Right renal pelvis (tissue), 4 donors: Measurements from ENCODE around the gene IGFBP3. TPM values are rescaled to one million over a fixed set of nuclear protein-coding genes. Genes with fewer than 3 reads are reported as not detected.

Experiments used
- DNase-seq, 4 donors: peaks; one replicate each; pipeline ENCODE4 v3.0.0-alpha.2; 2013; ENCODE audit warnings: low read depth in 4 of 4, low spot score in 3 of 4, missing footprints in 1 of 4
- polyA plus RNA-seq, 4 donors: library from polyadenylated mRNA; unstranded; fragments of 120-200 nt; gene quantifications; one replicate each; pipeline ENCODE4 v1.2.1, GENCODE V29; 2013; ENCODE audit not compliant: insufficient read length in 4 of 4

Gene IGFBP3
- polyA plus RNA-seq, 4 donors, result 76.0 to 117 (median 110) TPM

DNA sequence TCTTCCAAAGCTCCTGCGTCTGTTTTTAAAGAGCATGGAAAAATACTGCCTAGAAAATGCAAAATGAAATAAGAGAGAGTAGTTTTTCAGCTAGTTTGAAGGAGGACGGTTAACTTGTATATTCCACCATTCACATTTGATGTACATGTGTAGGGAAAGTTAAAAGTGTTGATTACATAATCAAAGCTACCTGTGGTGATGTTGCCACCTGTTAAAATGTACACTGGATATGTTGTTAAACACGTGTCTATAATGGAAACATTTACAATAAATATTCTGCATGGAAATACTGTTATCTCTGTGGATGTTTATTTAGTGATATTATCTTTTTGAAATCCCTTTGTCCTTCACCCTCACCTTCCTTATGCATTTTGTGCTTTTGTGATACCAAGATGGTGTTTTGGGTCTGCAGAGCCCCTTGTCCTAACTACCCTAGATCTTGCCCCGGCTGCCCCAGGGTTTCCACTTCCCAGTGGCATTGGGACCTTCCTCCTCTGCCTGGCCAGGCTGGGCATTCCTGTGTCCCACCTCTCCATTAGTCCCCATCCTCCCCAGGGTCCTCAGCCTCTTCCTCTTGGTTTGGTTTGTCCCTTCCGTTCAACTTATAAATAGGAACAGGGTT lies 27.6 kb downstream of the IGFBP3 start:
- DNase-seq, result no peak

DNA sequence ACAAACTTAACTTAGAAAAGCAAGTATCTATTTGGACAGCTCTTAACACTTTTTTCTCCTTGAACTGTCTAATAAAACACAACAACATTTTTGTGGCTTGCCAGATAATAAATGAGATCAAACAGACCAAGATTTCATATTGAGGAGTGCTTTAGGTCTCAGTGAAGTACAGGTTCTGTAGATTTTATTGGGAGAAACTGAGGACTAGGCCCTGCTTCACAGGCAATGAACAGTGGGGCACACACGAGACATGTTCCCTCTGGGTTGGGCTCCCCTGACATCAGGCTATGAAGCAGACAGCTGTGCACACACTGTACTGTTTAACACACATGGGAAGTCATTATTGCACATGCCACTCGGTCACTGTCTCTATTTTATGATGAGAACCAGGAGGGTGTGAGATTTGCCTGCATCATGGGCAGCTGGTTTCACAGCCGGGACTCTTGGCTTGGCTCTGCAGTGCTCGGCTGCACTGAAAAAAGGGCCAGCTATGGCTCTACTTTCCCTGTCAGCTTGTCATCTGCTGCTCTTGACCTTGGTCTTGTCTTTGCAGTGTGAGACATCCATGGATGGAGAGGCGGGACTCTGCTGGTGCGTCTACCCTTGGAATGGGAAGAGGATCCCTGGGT lies 28.6 kb downstream of the IGFBP3 start:
- no peak for DNase-seq

- no peak for DNase-seq
These were observed 29.3 kb downstream of the IGFBP3 start for GRCh38 chr7:45891462-45892402.

DNA sequence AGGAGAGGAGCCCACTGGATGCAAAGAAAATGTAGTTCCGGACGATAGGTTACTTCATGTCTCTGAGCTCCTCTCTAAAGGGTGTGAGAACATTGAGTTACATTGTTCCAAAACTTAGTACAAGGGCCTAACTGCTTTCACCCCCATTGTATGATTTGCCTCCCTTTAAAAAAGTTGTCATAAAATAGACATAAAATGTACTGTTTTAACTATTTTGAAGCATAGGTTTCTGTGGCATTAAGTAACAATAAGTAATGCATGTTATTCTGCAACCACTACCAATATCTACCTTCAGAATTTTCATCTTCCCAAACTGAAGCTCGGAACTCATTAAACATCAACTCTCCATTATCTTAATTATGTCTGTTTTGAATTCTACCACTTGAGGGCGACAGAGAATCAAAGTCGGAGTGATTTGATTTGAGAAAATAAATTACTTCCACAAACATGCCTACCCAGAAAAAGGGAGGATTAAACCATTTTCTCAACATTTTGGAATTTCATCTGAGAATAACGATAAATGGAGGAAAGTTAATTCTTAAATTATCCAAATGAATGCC lies 30.1 kb downstream of the IGFBP3 start:
- DNase-seq, result no peak

DNA sequence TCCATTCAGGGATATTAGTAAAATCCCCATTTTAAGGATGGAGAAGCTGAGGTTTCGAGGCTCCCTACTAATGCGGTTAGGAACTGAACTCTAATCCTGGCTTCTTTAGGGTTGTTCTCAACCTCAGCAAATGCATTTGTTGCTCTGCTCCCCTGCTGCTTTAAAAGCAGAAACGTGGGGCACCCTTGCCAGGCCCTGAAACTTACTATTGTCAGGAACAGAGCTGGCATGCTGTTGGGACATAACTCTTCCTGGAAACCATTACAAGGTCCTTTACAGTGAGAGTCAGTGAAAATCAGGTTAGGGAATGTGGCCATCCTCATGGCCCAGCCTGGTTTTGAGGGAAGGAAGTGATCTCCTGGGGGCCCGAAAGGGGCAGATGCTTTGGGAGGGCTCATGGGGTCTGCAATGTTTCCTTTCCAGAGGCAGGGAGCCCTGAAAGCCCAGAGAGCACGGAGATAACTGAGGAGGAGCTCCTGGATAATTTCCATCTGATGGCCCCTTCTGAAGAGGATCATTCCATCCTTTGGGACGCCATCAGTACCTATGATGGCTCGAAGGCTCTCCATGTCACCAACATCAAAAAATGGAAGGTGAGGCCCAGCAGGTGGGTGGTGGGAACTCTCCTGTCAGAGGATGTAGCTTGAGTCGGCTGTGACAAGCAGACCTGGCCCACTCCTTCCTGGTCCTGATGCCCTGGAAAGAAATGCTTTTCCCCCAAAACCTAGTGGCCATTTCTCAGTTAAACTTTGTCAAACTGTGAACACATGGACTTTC lies 30.8 kb downstream of the IGFBP3 start:
- no peak for DNase-seq

GRCh38 chr7:45889367-45890067 lies 31.6 kb downstream of the IGFBP3 start:
- no peak for DNase-seq

DNA sequence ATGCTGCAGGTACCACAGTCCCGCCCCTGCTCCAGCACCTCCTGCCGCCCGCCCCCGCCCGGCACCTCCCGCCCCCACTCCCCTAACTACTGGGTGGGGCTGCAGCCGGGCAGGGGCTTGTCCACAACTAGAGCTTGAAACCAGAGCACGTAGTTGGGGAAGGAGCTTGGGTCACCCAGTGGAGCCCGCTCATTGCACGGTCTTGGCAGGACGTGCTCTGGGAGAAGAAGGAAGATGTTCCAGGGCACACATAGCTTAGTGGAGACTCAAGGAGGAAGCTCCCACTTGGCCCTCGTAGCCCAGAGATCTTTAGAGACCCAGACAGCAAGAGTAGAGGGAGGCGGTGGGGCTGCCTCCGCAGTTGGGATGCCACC lies 32.1 kb downstream of the IGFBP3 start:
- no peak for DNase-seq

GRCh38 chr7:45888185-45888992 lies 32.7 kb downstream of the IGFBP3 start, which contains the start of gene IGFBP1:
IGFBP1 (plus strand) TSS chr7:45888488; CDS start chr7:45888653, 165 bp downstream.
- DNase-seq, result no peak

GRCh38 chr7:45886931-45887667 lies 34.0 kb downstream of the IGFBP3 start:
- DNase-seq, result no peak

- DNase-seq, result no peak
These were observed 35.7 kb downstream of the IGFBP3 start for GRCh38 chr7:45885264-45885882.

GRCh38 chr7:45884136-45884535 lies 36.9 kb downstream of the IGFBP3 start:
- no peak for DNase-seq

GRCh38 chr7:45882465-45882810 lies 38.6 kb downstream of the IGFBP3 start:
- DNase-seq, result no peak

DNA sequence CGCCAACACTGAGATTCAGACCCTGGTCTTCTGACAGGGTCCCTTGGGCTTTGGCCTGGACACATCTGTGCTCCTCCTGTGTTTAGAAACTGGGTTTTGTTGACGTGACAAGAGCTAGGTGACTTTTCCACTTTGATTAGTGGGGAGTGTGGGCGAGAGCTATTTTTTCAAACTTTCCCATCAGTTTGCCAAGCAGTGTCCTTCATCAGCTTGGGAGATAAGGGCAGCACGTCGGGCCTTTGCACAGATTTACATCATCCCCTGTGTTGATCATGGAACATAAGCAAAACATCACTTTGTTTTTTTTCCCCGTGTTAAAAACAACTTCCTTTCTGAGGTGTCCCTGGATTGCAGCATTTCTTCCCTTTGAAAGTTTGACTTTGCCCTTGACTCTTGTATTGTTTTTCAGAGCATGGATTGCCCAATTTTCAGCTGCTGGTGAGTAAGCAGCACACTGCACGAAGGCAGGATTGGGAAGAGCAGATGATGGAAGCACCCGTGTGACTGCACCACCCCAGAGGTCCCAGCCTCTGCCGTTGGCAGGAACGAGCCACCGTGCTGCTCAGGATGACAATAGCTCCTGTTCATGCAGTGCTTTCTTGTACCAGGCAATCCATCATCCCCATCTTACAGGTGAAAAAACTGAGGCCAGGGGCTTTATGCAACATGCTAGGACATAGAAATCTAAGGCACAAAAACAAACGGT lies 39.2 kb downstream of the IGFBP3 start:
- DNase-seq, result no peak

DNA sequence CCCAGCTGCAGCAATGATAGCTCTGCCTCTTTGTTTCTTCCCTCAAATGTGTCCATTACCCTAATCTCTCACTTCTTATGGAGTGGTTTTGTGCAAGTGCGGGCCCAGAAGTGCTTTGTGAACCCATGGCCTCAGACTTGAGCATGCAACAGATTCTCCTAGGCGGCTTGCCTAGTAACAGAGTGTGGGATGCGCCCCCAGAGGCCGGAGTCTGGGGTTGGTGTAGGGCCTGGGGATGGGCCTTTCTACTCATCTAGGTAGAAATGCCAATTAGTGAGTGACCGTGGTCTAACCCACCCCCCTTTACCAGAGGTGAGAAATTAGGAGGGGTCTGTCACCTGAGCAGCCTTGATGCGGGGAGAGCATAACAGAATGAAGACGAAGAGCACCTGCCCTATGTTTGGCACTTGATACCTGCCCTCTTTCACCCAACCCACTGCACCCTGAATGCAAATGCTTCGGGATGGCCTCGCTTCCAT lies 39.8 kb downstream of the IGFBP3 start:
- DNase-seq, result no peak

DNA sequence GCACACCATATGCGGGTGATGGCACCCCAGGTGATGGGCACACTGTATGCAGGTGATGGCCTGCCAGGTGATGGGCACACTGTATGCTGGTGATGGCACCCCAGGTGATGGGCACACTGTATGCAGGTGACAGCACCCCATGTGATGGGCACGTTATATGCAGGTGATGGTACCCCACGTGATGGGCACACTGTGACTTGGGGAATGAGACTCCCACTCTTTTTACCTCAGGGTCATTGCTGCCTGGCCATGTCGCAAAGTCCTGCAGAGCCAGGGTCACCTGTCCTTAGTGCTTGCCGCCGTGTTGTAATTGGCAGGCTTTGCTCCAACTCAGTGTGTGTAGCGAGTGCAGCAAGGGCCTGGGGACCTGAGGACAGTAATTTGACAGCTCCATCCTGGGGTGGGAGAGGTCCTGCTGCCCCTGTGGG lies 40.6 kb downstream of the IGFBP3 start:
- no peak for DNase-seq

DNA sequence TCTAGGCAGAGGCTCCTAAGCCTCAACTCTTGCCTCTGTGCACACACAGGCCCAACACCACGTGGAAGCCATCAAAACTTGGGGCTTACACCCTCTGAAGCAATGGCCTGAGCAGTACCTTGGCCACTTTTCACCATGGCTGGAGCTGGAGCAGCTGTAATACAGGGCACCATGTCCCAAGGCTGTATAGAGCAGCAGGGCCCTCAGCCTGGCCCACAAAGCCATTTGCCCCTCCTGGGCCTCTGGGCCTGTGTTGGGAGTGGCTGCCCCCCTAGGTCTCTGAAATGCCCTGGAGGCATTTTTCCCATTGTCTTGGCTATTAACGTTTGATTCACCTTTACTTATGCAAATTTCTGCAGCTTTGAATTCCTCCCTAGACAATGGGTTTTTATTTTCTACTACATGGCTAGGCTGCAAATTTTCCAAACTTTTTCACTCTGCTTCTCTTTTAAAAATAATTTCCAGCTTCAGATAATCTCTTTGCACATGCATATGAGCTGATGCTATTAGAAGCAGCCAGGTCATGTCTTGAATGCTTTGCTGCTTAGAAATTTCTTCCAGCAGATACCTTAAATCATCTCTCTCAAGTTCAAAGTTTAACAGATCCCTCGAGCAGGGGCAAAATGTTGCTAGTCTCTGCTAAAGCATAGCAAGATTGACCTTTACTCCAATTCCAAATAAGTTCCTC lies 42.5 kb downstream of the IGFBP3 start:
- no peak for DNase-seq

GRCh38 chr7:45876519-45876918 lies 44.6 kb downstream of the IGFBP3 start:
- no peak for DNase-seq
